Activated CD8-positive, alpha-beta memory T cell treated with anti-CD3 and anti-CD28 coated beads, Interleukin-2, amount 50 U/mL, for 4 hours (primary cell): ENCODE data around the gene MOV10.
"Not testable (repeated sequence)": the region's sequence is repeated elsewhere in the genome, so short reads cannot be mapped to it uniquely, and the experiment has no call there.

Source experiments
- DNase-seq: peaks from one replicate; pipeline ENCODE4 v3.0.0-alpha.2; 2020

Gene MOV10

DNA sequence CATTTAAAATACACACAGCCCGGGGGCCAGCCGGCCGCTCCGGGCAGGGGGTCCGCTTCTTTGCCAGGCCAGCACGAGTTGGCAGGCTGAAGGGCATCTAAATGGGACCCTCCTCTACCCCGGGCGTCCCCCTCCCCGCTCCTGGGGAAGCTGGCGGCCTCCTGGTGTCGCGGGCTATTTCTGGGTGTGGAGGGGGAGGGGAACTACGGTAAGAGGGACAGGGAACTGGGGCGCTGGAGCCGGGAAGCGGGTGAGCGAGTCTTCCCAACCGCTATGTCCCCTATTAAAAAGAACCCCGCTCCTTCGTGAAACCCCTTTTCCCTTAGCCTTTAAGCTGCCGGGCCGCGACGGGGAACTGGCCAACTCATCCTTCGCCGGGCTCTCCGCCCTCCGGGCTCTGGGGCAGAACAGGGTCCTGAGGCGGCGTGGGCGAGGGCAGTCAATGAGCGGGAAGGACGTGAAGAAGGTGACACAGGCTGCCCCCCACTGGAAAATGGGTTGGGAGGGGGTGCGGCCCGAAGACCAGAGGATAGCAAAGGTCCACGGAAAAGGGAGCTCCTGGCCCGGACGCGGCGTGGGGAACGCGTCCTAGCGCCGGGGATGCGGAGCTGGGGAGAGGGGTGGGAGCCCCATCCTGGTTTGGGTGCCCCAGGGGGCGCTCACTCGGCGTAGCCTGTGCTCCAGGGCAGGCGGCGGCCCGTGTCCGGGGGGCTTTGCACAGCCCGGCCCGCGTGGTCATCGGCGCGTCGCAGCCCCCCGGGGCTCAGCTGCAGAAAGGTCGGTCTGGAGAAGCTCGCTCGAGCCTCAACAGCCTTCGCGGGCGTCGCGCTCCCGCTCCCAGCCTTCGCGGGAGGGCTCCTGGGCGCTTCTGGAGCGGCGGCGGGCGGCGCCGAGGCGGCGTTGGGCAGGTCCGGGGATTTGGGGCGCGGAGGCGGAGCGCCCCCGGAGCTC, 40.1 kb downstream of the MOV10 start:
- DNase-seq: peak; percentile 38

DNA sequence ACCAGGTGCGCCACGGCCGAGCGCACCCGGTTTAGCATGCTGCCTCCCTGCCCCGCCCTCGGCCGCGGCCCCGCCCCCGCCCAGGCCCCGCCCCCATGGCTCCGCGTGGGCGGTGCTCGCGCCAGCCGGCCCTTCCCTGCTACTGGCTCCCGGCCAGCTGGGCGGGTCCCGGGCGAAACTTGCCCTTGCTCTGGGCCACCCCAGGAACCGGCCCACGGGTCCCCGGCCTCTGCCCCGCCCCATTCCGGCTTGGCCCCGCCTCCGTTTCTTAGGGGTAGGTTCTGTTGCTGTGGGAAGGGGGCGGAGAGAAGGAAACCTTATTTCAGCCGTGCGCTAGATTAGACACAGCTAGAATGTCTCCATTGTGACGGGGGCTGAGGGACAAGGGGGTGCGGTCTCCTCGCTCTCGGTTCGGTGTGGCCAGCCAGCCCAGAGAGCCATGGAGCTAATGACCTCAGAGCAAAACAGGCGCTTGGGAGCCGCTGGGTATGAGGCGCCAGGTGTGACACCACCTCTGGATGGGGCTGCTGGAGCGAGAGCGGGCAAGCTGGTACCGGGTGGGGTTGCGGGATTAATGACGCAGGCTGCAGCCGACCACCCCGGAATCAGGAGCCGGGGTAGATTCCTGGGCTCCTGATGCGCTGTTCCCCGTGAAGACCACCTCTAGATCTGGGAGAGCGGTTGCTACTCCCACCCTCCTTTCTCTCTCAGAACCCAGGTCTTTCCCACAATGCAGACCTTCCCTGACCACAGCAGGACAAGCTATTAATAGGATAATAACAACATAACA, 41.0 kb downstream of the MOV10 start, which contains the start of gene PPM1J:
Gene PPM1J, minus strand, starts transcription at position 69 of the 790 bp plus-strand sequence. Its CDS starts 31 bp downstream, at position 38.
- DNase-seq: peak; percentile 98

- DNase-seq: peak; percentile 80
Observed at GRCh38 chr1:112716133-112716720, 41.8 kb downstream of the MOV10 start.

DNA sequence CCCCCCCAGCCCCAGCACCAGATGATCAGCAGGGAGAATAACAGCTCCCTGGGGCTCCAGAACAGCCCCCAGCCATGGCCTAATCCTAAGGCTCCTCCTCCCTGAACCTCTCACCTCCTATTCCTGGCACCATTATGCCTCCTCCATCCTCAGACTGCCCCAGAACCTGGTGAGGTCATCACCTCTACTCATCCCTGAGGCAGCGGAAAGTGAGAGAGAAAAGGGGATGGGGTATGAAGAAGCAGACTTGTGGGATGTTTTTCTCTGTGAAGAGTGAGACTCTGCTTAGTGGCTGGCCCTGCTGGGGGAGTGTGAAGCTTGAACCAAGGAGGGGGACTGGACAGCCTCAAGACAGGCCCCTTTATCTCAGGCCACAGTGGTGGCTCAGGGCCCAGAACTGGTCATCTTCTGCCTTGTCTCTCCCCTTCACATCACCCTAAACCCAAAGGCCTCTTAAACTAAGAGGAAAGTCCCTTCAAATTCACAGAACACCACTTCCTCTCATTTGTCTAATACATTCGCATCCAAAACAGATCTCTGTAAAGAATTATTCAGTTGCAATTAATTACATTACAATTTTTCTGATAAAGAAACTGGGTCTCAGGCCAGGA, 42.9 kb downstream of the MOV10 start:
- DNase-seq: no peak

DNA sequence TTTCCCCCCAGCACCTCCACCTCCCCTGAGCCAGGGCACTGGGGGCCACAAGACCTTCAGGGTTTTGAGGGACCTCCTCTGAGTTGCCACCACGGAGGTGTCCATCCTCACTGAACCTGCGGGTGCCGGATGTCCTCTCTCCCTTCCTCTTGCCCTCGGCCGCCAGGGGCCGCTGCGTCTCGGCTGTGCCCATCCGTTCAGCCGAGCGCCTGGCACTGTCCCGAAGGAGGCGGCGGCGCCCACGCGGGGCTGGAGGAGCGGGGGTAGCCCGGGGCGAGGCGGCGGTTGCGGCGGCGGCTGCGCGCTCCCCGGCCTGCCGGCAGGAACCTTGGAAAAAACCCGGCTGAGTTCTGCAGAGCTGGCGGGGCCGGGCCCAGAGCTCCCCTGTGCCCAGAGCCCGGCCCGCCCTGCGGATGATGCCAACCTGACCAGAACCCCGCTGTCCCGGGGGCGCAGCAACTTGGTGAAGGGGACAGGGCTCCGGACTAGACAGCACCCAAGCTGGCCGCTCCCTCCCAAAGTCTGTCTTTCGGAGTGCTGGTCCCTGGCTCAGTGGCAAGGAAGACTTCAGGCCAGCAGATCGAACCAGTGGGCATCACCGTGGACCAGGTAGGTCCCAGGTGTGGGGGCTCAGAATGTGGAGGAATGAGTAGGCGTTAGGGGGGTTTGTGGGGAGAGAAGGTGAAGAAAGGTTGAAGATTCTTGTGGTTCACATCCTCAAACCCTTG, 44.4 kb downstream of the MOV10 start:
- DNase-seq: peak; percentile 71

- DNase-seq: no peak
Observed at GRCh38 chr1:112719706-112720105, 45.2 kb downstream of the MOV10 start.

DNA sequence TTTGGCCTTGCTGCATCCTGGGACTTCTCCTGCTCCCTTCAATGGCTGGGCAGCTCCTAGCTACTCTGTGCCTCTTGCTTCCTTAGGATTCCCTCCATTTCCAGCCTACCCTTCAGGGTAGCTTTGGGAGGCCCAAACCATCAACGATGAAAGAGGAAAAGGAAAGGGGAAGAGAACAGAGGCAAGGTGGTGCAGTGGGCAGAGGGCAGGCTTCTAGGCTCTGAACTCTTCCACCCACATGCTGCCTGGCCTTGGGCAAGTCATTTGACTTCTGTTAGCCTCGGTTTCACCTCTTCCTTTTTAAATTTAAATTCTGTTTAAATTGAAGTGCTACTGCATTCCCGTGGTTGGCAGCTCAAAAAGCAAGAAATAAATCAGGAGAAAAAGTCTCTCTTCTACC, 46.3 kb downstream of the MOV10 start:
- DNase-seq: no peak

DNA sequence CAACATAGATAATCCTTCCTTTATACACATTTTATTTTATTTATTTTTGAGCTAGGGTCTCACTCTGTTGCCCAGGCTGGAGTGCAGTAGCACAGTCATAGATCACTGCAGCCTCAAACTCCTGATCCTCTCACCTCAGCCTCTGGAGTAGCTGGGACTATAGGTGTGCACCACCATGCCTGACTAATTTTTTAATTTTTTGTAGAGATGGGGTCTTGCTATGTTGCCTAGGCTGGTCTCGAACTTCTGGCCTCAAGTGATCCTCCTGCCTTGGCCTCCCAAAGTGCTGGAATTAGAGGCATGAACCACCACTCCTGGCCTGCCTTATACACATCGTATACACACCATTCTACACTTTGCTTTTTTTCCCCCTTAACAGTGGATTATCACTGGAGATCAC, 46.8 kb downstream of the MOV10 start:
- not testable (repeated sequence) for DNase-seq

GRCh38 chr1:112721966-112722524, 47.6 kb downstream of the MOV10 start:
- no peak for DNase-seq

DNA sequence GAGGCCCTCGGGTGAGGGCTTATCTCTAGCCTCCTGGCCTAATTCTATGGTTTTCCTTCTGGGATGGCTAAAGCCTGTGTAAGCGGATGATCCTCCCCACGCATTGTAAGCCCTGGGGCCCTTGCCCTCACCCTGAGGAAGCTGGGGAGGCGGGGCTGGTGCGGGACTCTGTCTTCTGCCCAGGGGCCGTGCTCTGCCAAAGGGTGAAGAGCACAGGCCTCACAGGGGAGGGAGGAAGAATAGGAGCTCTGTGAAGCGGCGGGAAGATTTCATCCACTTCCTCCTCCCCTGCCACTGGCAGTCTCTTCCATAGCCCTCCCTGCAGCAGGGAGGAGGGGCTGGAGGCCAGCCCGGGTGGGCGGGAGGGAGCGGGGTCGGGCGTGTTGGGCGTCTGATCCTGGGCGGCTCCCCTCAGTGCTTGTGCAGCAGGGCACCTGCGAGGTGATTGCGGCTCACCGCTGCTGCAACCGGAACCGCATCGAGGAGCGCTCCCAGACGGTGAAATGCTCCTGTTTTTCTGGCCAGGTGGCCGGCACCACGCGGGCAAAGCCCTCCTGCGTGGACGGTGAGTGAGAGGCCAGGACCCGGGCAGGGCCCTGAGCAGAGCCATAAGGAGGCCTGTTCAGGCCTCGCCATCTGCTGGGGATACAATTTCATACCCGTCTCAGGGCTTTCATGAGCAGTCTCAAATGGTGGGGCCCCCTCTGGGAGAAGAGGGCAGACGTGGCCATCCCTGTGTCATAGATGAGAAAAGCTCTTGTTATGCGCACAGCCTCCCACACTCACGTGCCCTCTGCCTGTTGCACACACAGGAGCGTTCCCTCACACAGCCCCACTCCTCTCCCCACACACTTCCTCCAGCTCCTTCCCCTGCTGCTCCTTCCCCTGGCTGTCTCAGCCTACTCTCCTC, 48.4 kb downstream of the MOV10 start:
- no peak for DNase-seq

GRCh38 chr1:112723511-112723839, 49.0 kb downstream of the MOV10 start:
- DNase-seq: no peak

DNA sequence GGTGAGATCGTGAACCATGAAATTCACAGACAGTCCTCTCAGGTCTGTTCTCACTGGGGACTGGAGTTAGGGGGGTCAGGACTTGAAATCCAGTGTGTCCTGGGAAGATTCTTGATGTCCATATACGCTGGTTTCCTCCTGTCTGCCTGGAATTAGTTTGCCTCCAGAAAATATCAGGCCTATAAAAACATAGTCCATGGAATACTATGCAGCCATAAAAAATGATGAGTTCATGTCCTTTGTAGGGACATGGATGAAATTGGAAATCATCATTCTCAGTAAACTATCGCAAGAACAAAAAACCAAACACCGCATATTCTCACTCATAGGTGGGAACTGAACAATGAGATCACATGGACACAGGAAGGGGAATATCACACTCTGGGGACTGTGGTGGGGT, 49.8 kb downstream of the MOV10 start:
- DNase-seq: not testable (repeated sequence)

DNA sequence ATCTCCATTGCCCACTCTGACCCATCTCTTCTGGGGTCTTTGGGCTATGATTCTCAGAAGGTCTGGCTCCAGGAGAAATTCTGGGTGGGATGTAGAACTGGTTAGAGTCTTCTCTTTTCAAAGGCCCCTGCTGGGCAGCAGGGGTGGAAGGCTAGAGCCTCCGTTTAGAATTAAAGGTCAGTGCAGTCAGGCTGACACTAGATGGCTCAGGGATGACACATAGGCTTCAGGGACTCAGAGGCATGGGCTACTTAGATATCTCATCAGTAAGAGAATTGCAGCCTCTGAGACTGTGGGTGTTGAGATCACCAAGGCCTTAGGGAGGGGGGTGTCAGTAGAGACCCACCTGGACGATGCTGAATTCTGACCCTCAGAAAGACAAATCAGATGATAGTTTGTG, 53.3 kb downstream of the MOV10 start:
- no peak for DNase-seq

GRCh38 chr1:112728306-112728971, 54.0 kb downstream of the MOV10 start:
- not testable (repeated sequence) for DNase-seq

- DNase-seq: not testable (repeated sequence)
Observed at GRCh38 chr1:112729011-112729410, 54.6 kb downstream of the MOV10 start.

DNA sequence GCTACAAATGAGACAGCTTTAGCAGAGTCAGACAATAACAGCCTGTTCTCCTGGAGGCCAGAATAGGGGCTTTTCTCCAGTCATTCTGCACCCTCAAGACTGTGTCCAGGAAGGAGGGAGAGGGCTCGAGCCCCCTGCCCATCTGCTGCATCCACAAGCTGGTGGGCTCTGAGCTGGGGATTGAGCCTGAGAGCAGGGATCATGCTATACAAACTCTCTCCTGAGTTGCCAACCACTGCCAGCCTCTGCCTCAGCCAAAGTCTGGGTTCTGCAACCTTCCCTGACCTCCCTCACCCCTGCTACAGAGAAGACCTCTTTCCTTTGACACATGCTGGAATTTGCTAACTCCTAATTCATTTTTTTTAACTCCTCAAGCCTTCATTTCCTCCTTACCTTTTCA, 55.5 kb downstream of the MOV10 start:
- DNase-seq: no peak

GRCh38 chr1:112731451-112731850, 57.0 kb downstream of the MOV10 start:
- DNase-seq: no peak

GRCh38 chr1:112735752-112736151, 61.3 kb downstream of the MOV10 start:
- DNase-seq: no peak

DNA sequence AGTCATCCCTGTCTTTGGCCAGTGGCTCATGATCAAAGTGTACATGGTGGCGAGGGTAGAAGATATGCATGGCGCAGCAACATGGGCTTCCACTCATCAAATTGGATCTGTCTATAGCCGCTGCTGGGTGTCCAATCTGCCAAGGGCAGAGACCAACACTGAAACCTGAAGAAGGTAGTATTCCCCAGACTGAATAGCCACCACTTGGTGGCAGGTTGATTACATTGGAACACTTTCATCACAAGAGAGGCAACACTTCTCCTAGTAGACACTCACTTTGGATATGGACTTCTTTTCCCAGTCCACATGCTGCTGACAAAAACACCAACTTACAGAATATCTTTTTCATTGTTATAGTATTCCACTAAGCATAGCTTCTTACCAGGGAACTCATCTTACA, 63.1 kb downstream of the MOV10 start:
- DNase-seq: no peak
